GM12865 (cell line): ENCODE measurements around the gene NDUFAF3.

Experiments used
- DNase-seq: peaks from one replicate; pipeline ENCODE4 v3.0.0; 2010; ENCODE audit warnings: low read depth
- H3K4me3 ChIP-seq: 2 replicates; pipeline ENCODE4 v1.5.1; 2011; ENCODE audit warnings: mild to moderate bottlenecking, low read depth, low read length, control low read depth
- CTCF ChIP-seq: IDR thresholded peaks from 2 replicates; pipeline ENCODE4 v1.5.1; 2011; ENCODE audit warnings: low read length, control low read depth, low read depth, inconsistent platforms; ENCODE audit not compliant: insufficient read depth; ENCODE audit errors: missing control alignments

NDUFAF3 gene

GRCh38 chr3:49021813-49022687, at the start of gene NDUFAF3:
Gene NDUFAF3 (plus strand): TSS chr3:49022121. CDS start chr3:49022145, 24 bp downstream.
- peak; percentile 97 for TF ChIP-seq CTCF
- peak; percentile 97 for DNase-seq
- H3K4me3 ChIP-seq: peak within 1 kb of the TSS; percentile 94

GRCh38 chr3:48974076-48974864, 47.7 kb upstream of the NDUFAF3 start:
- no peak for TF ChIP-seq CTCF
- H3K4me3 ChIP-seq: no peak overlapping the region
- DNase-seq: no peak

GRCh38 chr3:48979451-48979850, 42.5 kb upstream of the NDUFAF3 start:
- TF ChIP-seq CTCF: no peak
- H3K4me3 ChIP-seq: no peak overlapping the region
- DNase-seq: no peak

GRCh38 chr3:48980295-48980694, 41.6 kb upstream of the NDUFAF3 start:
- DNase-seq: no peak
- H3K4me3 ChIP-seq: no peak overlapping the region
- no peak for TF ChIP-seq CTCF

- no peak for TF ChIP-seq CTCF
- DNase-seq: no peak
- no peak overlapping the region for H3K4me3 ChIP-seq
Observed at GRCh38 chr3:48982016-48982415, 39.9 kb upstream of the NDUFAF3 start.

GRCh38 chr3:48982686-48983085, 39.2 kb upstream of the NDUFAF3 start:
- no peak for DNase-seq
- no peak overlapping the region for H3K4me3 ChIP-seq
- TF ChIP-seq CTCF: no peak
